GM18868 (cell line): ENCODE data around the gene TM9SF4.

Source experiments
- ATAC-seq: cut with Tn5 transposase; IDR thresholded peaks from one replicate; pipeline ENCODE4 v1.9.1; 2021; ENCODE audit warnings: mild to moderate bottlenecking, moderate library complexity; ENCODE audit not compliant: unreplicated experiment

TM9SF4 gene

GRCh38 chr20:32205110-32205842 is 95.8 kb downstream of the TM9SF4 start:
- ATAC-seq = no peak

GRCh38 chr20:32205843-32206759 is 96.6 kb downstream of the TM9SF4 start:
- no peak for ATAC-seq

DNA sequence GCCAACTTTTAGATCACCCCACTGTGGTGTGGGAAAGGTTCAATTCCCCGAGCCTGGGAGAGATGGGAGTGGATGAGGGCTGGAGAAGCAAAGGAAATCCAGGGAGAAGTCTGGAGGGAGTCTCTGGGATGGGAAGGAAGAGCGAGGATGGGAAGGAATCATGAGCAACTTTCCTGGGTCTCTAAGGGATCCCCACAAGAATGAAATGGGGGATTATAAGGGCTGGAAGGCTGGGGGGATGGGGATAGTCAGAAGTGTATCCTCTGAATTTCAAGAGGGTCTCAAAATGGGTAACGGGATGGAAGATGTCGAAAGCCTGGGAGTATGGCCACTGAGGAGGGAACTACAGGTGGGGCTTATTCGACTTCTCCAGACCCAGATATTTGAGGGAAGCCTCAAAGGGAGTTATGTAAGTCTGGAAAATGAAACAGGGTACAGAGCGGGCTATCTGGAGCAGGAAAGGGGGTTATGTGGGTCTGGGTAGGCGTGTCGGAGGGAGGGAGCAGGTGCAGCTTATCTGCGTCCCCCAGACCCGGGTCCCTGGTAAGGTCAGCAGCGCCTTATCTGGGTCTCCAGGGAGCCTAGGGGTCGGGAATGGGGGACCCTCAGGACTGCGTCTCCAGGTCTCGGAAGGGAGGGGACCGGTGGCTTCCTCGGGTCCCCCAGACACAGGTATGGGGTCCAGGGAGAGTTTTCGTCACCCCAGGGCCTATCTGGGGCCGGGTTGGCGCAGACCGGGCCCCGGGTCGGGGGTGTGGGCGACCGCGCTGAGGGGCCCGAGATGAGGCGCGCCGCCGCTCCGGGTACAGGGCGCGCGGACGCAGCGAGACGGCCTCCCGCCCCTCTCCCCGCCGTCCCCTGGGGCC is 97.5 kb downstream of the TM9SF4 start:
- peak; percentile 2 for ATAC-seq

- peak; percentile 86 for ATAC-seq
Measured at GRCh38 chr20:32207626-32208498, 98.3 kb downstream of the TM9SF4 start, which contains the start of the genes PLAGL2 and POFUT1. TSS of gene PLAGL2 (minus strand) at chr20:32207743. CDS start at chr20:32202178, 5,565 bp downstream. TSS of gene POFUT1 (plus strand) at chr20:32207880. CDS start at chr20:32207942, 62 bp downstream.

DNA sequence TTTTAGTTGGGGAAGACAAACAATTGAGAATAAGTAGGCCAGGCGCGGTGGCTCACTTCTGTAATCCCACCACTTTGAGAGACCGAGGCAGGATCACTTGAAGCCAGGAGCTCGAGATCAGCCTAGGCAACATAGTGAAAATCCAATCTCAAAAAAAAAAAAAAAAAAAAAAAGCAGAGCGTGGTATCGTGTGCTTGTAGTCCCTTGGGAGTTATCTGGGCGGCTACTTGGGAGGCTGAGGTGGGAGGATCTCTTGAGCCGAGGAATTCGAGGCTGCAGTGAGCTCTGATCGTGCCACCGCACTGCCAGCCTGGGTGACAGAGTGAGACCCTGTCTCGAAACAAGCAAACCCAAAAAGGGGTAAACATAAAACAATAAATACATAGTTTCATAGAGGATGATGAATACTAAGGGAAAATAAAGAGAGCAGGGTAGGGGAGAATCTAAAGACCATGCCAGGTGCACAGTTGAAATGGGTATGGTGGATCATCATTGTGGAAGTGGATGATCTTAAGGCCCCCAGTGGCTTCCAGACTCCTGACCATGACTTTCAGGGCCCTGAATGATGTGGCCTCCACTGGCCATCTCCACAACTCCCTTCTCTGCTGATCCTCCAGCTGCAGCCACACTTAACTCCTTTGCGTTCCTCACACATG is 99.1 kb downstream of the TM9SF4 start:
- ATAC-seq = no peak

DNA sequence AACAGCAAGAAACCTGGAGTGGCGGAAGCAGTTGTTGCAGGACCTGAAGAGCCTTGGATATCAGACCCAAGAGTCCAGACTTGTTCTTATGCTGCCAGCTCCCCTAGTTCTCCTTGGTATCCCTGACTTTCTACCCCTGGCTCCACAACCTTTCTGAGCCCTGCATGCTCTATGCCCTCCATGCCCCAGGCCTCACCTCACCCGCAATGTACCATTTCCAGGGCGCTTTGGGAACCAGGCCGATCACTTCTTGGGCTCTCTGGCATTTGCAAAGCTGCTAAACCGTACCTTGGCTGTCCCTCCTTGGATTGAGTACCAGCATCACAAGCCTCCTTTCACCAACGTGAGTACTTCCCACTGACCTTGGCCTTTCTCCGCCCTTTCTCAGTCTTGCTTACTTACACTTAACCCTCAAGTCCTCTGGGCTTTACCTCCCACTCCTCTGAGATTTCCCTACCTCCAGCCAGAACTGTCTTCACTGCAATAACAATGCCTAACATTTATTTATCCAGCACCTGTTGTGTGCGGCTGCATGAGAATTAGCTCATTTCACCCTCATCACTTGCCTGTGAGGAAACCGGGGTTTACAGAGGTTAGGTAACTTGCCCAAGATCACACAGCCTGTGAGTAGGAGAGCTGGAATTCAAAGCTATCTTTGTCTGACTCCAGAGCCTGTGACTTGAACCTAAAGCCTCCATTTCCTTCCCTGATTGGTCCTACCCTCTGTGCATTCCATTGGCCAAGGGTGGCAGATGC is 100.5 kb downstream of the TM9SF4 start:
- no peak for ATAC-seq

DNA sequence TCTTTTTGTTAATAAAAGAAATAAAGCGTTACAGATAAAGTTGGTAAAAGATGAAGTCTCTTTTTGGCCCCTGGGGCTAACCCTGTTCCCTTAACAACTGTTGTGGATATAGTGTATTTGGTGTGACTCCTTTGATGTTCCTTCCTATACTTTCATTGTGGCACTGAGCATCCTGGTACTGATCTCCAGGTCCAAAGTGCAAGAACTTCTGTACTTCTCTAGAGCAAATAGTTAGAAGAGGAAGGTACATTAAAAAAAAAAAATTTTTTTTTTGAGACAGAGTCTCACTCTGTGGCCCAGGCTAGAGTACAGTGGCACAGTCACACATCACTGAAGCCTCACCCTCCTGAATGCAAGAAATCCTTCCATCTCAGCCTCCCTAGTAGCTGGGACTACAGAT is 104.4 kb downstream of the TM9SF4 start:
- ATAC-seq = no peak

DNA sequence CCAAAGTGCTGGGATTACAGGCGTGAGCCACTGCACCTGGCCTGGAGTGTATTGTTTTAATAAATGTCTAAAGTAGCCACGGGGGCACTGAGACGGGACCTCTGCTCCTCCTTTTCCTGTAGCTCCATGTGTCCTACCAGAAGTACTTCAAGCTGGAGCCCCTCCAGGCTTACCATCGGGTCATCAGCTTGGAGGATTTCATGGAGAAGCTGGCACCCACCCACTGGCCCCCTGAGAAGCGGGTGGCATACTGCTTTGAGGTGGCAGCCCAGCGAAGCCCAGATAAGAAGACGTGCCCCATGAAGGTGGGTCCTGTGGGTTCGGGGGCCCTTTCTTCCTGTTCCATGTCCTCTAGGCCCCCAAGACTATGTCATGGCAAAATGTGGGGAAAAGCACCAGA is 105.6 kb downstream of the TM9SF4 start:
- no peak for ATAC-seq

DNA sequence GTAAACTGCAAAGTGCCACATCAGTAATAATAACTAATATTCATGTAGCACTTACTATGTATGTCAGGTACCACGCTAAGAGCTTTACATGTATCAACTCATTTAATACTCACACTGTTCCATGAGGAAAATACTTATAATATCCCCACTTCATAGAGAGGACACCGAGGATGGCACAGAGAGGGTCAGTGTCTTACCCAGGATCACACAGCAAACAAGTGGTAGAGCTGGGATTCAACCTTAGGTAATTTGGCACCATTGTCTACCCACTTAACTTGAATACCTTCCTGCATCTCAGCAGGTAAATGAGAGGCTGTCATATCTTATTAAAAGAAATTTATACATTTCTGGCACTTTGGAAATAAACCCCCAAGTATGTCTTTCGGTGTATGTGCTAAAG is 106.2 kb downstream of the TM9SF4 start:
- no peak for ATAC-seq

GRCh38 chr20:32216179-32217142 is 106.9 kb downstream of the TM9SF4 start:
- no peak for ATAC-seq
